Breast epithelium (tissue), 4 donors: ENCODE results near the gene SPOCK3. TPM values are rescaled to one million over a fixed set of nuclear protein-coding genes. Genes with fewer than 3 reads are reported as not detected.

Source experiments
- DNase-seq, 2 donors: peaks; one replicate each; pipeline ENCODE4 v3.0.0-alpha.2; 2019; ENCODE audit warnings: low spot score in 2 of 2
- H3K27ac ChIP-seq, 2 donors: fragments of 200-600 bp; sonication (generic) in 1 of 2; one replicate each; pipeline ENCODE4 v1.5.1; 2016 to 2019; ENCODE audit warnings: mild to moderate bottlenecking in 1 of 2
- H3K27me3 ChIP-seq, 2 donors: fragments of 200-600 bp; sonication (generic) in 1 of 2; one replicate each; pipeline versions ENCODE4 v1.5.1 to v1.6.0; 2017 to 2019; ENCODE audit warnings: control low read depth in 1 of 2, mild to moderate bottlenecking in 1 of 2
- H3K36me3 ChIP-seq: fragments of 200-600 bp; one replicate; pipeline ENCODE4 v1.5.1; 2019
- H3K4me1 ChIP-seq, 2 donors: fragments of 200-600 bp; sonication (generic); one replicate each; pipeline ENCODE4 v1.5.1; 2016 to 2019; ENCODE audit warnings: control low read depth in 1 of 2
- H3K4me3 ChIP-seq, 3 donors: fragments of 200-600 bp; sonication (generic); 1 replicate in 2 of 3; 2 replicates in 1 of 3; pipeline ENCODE4 v1.5.1; 2016 to 2019; ENCODE audit warnings: mild to moderate bottlenecking in 3 of 3, moderate library complexity in 2 of 3
- H3K9me3 ChIP-seq, 2 donors: fragments of 200-600 bp; sonication (generic) in 1 of 2; one replicate each; pipeline ENCODE4 v1.5.1; 2016 to 2019; ENCODE audit warnings: control low read depth in 1 of 2
- POLR2A ChIP-seq: fragments of 450-650 bp; IDR thresholded peaks from one replicate; pipeline ENCODE4 v1.6.1; 2016; ENCODE audit warnings: antibody characterized with exemption, mild to moderate bottlenecking, moderate library complexity
- POLR2AphosphoS5 ChIP-seq, 3 donors: sonication (generic); formaldehyde crosslinking; IDR thresholded peaks; one replicate each; pipeline ENCODE4 v1.6.1; 2017; ENCODE audit warnings: antibody characterized with exemption in 3 of 3
- intact Hi-C: fragments of 100-400 bp; cut with DNase I; formaldehyde crosslinking; loops from one replicate; pipeline ENCODE4 v1.15.1; 2023; ENCODE audit warnings: low total_unique reads
- total RNA-seq, 3 donors: library from RNA; depleted of rRNA; stranded (reverse); fragments of >200 nt; gene quantifications; one replicate each; pipeline ENCODE4 v1.1.0, GENCODE V29; 2016
- TF ChIP-seq, protein P1 (sequence below), 3 donors: fragments of 450-650 bp; IDR thresholded peaks; one replicate each; pipeline ENCODE4 v1.5.1; 2016 to 2017; ENCODE audit warnings: antibody characterized with exemption in 3 of 3, mild to moderate bottlenecking in 3 of 3, moderate library complexity in 3 of 3

Gene SPOCK3
- total RNA-seq, 3 donors from 2014 or later = 2.8 TPM; not detected in 2

DNA sequence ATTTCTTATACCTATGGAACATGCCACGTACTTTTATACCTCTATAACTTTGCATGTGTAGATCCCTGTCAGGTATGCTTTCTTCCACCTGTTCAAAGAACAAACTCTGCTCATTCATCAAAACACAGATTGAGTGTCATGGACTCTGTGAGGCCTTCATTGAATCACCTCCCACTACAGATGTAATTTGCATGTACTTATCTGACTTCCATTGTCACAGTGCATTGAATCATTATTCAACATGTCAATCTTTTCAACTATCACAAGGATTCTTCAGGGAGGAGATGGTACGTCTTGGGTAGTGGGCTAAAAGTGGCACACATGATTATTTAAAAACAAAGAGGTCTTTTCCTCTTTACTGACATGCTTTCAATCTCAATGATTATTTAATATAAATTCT, 24.1 kb downstream of the SPOCK3 start:
- no peak for TF ChIP-seq POLR2AphosphoS5 (IDR thresholded peaks at IDR 0.05)
- no peak for TF ChIP-seq POLR2A
- TF ChIP-seq, protein P1, sequence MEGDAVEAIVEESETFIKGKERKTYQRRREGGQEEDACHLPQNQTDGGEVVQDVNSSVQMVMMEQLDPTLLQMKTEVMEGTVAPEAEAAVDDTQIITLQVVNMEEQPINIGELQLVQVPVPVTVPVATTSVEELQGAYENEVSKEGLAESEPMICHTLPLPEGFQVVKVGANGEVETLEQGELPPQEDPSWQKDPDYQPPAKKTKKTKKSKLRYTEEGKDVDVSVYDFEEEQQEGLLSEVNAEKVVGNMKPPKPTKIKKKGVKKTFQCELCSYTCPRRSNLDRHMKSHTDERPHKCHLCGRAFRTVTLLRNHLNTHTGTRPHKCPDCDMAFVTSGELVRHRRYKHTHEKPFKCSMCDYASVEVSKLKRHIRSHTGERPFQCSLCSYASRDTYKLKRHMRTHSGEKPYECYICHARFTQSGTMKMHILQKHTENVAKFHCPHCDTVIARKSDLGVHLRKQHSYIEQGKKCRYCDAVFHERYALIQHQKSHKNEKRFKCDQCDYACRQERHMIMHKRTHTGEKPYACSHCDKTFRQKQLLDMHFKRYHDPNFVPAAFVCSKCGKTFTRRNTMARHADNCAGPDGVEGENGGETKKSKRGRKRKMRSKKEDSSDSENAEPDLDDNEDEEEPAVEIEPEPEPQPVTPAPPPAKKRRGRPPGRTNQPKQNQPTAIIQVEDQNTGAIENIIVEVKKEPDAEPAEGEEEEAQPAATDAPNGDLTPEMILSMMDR (IDR thresholded peaks at IDR 0.05) = no peak
- no peaks in the 10 kb centered on the region for H3K36me3 ChIP-seq
- no peak for DNase-seq
- no peaks in the 10 kb centered on the region for H3K27me3 ChIP-seq
- H3K4me3 ChIP-seq = no peak overlapping the region
- H3K9me3 ChIP-seq = no peaks in the 10 kb centered on the region
- intact Hi-C loops = no loop called here
- no peak overlapping the region for H3K27ac ChIP-seq
- no peaks in the 10 kb centered on the region for H3K4me1 ChIP-seq

- TF ChIP-seq, protein P1 (IDR thresholded peaks at IDR 0.05) = no peak
- TF ChIP-seq POLR2A (no peak), POLR2AphosphoS5 (IDR thresholded peaks at IDR 0.05) (no peak)
- H3K36me3 ChIP-seq = no peaks in the 10 kb centered on the region
- H3K4me3 ChIP-seq = no peak overlapping the region
- H3K27me3 ChIP-seq = no peaks in the 10 kb centered on the region
- H3K27ac ChIP-seq = no peak overlapping the region
- no peaks in the 10 kb centered on the region for H3K4me1 ChIP-seq
- DNase-seq = no peak
- peaks cover 0 to 7% of the 10 kb centered on the region in 2 donors for H3K9me3 ChIP-seq
- intact Hi-C loops = no loop called here
These were observed 37.8 kb downstream of the SPOCK3 start for GRCh38 chr4:167196344-167197012.

GRCh38 chr4:167190379-167190778, 43.9 kb downstream of the SPOCK3 start:
- no peak overlapping the region for H3K4me3 ChIP-seq
- intact Hi-C loops = no loop called here
- no peak for DNase-seq
- no peaks in the 10 kb centered on the region for H3K36me3 ChIP-seq
- no peaks in the 10 kb centered on the region for H3K4me1 ChIP-seq
- TF ChIP-seq POLR2A (no peak), POLR2AphosphoS5 (IDR thresholded peaks at IDR 0.05) (no peak)
- TF ChIP-seq, protein P1 (IDR thresholded peaks at IDR 0.05) = no peak
- peaks cover 0 to 7% of the 10 kb centered on the region in 2 donors for H3K9me3 ChIP-seq
- no peak overlapping the region for H3K27ac ChIP-seq
- no peaks in the 10 kb centered on the region for H3K27me3 ChIP-seq

DNA sequence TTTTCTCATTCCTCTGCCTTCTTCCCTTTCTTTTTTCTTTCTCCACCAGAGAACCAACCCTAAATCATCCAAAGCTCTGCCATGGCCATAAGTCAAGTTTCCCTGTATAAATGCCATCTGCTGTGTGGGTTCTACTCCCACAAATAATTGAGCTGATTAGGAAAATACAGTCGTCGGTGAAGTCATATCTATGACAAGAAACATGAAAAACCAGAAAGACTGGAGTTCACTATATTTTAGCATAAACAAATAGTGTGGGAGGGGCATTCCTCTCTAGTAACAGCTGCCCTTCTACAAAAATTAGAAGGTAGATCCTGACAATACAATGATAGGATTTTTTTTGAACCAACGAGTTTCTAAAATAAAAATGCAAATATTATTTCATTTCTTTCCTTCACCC, 48.8 kb downstream of the SPOCK3 start:
- TF ChIP-seq POLR2AphosphoS5 (IDR thresholded peaks at IDR 0.05) (no peak), POLR2A (no peak)
- TF ChIP-seq, protein P1 (IDR thresholded peaks at IDR 0.05) = no peak
- Histone ChIP-seq H3K9me3 (no peaks in the 10 kb centered on the region), H3K4me3 (no peak overlapping the region), H3K4me1 (no peaks in the 10 kb centered on the region), H3K36me3 (no peaks in the 10 kb centered on the region), H3K27ac (no peak overlapping the region), H3K27me3 (no peaks in the 10 kb centered on the region)
- DNase-seq = no peak
- intact Hi-C loops = no loop called here

DNA sequence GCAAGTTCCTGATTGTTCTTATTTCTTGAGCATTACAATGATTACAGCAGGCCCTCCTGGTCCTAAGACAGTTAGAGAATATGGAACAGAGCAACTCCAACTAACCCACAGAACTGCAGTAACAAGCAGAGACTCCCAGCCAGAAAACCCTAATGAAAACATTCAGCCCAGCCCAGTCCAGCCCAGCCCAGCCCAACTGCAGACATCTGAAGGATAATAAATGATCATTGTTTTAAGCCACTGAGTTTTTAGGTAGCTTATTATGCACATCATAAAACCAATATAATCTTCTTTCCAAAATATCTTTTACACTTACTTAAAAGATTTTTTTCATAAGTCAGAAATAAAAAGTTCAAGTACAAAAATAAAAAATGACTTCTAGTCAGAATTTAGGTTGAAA, 51.3 kb downstream of the SPOCK3 start:
- intact Hi-C loops = no loop called here
- Histone ChIP-seq H3K4me3 (no peak overlapping the region), H3K36me3 (no peaks in the 10 kb centered on the region), H3K9me3 (no peaks in the 10 kb centered on the region), H3K27ac (no peak overlapping the region), H3K27me3 (no peaks in the 10 kb centered on the region), H3K4me1 (no peaks in the 10 kb centered on the region)
- no peak for DNase-seq
- no peak for TF ChIP-seq POLR2AphosphoS5 (IDR thresholded peaks at IDR 0.05)
- TF ChIP-seq, protein P1 (IDR thresholded peaks at IDR 0.05) = no peak
- TF ChIP-seq POLR2A = no peak
